HepG2 (cell line): ENCODE measurements around the gene KANSL1. TPM values are rescaled to one million over a fixed set of nuclear protein-coding genes. Genes with fewer than 3 reads are reported as not detected.

Experiments
- ZFP37 ChIP-seq: sonication (generic); formaldehyde crosslinking; IDR thresholded peaks from 2 replicates; pipeline ENCODE4 v1.4.0; 2020; ENCODE audit warnings: missing genetic modification reagents, borderline replicate concordance
- ZFP82 ChIP-seq: sonication (generic); formaldehyde crosslinking; IDR thresholded peaks from 2 replicates; pipeline ENCODE4 v1.5.1; 2020; ENCODE audit warnings: mild to moderate bottlenecking, missing genetic modification reagents, borderline replicate concordance
- ZNF136 ChIP-seq: sonication (generic); formaldehyde crosslinking; IDR thresholded peaks from 2 replicates; pipeline ENCODE4 v1.8.1; 2022; ENCODE audit warnings: low read depth, mild to moderate bottlenecking, moderate library complexity, missing genetic modification reagents
- ZNF280B ChIP-seq: sonication (generic); formaldehyde crosslinking; IDR thresholded peaks from 2 replicates; pipeline ENCODE4 v1.5.0; 2020; ENCODE audit warnings: missing genetic modification reagents, mild to moderate bottlenecking, borderline replicate concordance
- ZNF672 ChIP-seq: sonication (generic); formaldehyde crosslinking; IDR thresholded peaks from 2 replicates; pipeline ENCODE4 v1.8.1; 2022; ENCODE audit warnings: missing genetic modification reagents
- ZNF775 ChIP-seq: sonication (generic); formaldehyde crosslinking; IDR thresholded peaks from 2 replicates; pipeline ENCODE4 v1.4.0; 2020; ENCODE audit warnings: missing genetic modification reagents, mild to moderate bottlenecking, moderate library complexity, borderline replicate concordance
- polyA plus RNA-seq, 8 experiments: library from polyadenylated mRNA; depleted of rRNA in 3 of 8; stranded (reverse) in 7 of 8; unstranded in 1 of 8; fragments of >200 nt; fragmentation: Illumina TruSeq in 4 of 8; extraction: Trizol in 4 of 8; gene quantifications; 2 replicates each; pipeline versions ENCODE4 v1.2.1 to v1.2.3, GENCODE V29; 2011 to 2016; ENCODE audit warnings: low read depth in 4 of 8, missing spikeins in 1 of 8, mixed read lengths in 1 of 8; ENCODE audit not compliant: insufficient read depth in 1 of 8
- total RNA-seq, 5 experiments: library from RNA; depleted of rRNA; stranded (reverse); fragments of >200 nt; fragmentation: Illumina TruSeq; extraction: Trizol; gene quantifications; 2 replicates each; pipeline ENCODE4 v1.2.3, GENCODE V29; 2016; ENCODE audit warnings: low read depth in 1 of 5
- TF ChIP-seq, protein P1 (sequence below): sonication (generic); formaldehyde crosslinking; IDR thresholded peaks from 2 replicates; pipeline ENCODE4 v1.4.0; 2020; ENCODE audit warnings: missing genetic modification reagents, borderline replicate concordance
- TF ChIP-seq, protein P2 (sequence below): sonication (generic); formaldehyde crosslinking; IDR thresholded peaks from 2 replicates; pipeline ENCODE4 v1.4.0; 2020; ENCODE audit warnings: missing genetic modification reagents
- TF ChIP-seq, protein P3 (sequence below): sonication (generic); formaldehyde crosslinking; IDR thresholded peaks from 2 replicates; pipeline ENCODE4 v1.4.0; 2020; ENCODE audit warnings: mild to moderate bottlenecking, missing genetic modification reagents, borderline replicate concordance

KANSL1 gene
- total and polyA plus RNA-seq, 2 of the 13 experiments (the other 11 are each of a cell fraction or from before 2014, with no cell fraction given): 24.0 to 59.6 TPM

DNA sequence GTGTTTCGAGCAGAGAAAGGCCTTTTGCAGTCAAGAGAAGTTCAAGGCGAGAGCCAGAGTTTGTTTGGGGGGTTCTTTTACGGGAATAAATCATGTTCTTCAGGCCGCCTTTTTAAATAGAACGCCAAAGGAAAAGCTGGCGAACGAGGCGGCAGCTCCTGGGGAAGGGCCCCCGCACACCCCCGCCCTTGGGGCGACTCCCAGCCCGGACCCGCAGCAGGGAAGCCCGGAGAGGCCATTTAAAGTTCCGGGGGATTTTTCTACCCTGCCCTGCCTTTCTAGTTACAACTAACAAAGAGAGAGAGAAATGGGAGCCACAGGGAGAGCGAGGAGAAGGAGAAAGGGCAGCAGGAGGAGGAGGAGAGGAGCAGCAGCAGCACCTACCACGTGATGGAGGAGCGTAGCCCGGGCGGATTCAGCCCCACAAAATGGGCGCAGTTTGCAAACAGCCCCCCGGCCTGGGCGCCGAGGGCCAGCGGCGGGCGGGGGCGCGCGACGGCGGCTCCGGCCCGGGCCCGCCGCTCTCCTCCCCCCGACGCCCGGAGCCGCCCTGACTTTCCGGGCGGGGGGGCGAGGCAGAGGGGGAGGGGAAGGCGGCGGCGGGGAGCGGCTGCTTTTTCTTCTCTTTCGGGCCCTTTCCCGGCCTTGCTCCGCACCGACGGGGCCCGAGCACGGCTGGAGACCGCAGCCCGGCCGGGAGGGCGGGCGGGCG lies 634 bp downstream of the KANSL1 start (continued):
- TF ChIP-seq, protein P1, sequence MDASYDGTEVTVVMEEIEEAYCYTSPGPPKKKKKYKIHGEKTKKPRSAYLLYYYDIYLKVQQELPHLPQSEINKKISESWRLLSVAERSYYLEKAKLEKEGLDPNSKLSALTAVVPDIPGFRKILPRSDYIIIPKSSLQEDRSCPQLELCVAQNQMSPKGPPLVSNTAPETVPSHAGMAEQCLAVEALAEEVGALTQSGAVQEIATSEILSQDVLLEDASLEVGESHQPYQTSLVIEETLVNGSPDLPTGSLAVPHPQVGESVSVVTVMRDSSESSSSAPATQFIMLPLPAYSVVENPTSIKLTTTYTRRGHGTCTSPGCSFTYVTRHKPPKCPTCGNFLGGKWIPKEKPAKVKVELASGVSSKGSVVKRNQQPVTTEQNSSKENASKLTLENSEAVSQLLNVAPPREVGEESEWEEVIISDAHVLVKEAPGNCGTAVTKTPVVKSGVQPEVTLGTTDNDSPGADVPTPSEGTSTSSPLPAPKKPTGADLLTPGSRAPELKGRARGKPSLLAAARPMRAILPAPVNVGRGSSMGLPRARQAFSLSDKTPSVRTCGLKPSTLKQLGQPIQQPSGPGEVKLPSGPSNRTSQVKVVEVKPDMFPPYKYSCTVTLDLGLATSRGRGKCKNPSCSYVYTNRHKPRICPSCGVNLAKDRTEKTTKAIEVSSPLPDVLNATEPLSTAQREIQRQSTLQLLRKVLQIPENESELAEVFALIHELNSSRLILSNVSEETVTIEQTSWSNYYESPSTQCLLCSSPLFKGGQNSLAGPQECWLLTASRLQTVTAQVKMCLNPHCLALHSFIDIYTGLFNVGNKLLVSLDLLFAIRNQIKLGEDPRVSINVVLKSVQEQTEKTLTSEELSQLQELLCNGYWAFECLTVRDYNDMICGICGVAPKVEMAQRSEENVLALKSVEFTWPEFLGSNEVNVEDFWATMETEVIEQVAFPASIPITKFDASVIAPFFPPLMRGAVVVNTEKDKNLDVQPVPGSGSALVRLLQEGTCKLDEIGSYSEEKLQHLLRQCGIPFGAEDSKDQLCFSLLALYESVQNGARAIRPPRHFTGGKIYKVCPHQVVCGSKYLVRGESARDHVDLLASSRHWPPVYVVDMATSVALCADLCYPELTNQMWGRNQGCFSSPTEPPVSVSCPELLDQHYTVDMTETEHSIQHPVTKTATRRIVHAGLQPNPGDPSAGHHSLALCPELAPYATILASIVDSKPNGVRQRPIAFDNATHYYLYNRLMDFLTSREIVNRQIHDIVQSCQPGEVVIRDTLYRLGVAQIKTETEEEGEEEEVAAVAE (CRISPR knock-in tag): no peak
- TF ChIP-seq ZNF136 (CRISPR knock-in tag): no peak
- TF ChIP-seq ZNF775: no peak
- TF ChIP-seq ZNF672 (CRISPR knock-in tag): no peak
- 0 out of 2 replicates have a peak, but pooled peaks have one; percentile 33 for TF ChIP-seq ZFP82
- TF ChIP-seq, protein P2, sequence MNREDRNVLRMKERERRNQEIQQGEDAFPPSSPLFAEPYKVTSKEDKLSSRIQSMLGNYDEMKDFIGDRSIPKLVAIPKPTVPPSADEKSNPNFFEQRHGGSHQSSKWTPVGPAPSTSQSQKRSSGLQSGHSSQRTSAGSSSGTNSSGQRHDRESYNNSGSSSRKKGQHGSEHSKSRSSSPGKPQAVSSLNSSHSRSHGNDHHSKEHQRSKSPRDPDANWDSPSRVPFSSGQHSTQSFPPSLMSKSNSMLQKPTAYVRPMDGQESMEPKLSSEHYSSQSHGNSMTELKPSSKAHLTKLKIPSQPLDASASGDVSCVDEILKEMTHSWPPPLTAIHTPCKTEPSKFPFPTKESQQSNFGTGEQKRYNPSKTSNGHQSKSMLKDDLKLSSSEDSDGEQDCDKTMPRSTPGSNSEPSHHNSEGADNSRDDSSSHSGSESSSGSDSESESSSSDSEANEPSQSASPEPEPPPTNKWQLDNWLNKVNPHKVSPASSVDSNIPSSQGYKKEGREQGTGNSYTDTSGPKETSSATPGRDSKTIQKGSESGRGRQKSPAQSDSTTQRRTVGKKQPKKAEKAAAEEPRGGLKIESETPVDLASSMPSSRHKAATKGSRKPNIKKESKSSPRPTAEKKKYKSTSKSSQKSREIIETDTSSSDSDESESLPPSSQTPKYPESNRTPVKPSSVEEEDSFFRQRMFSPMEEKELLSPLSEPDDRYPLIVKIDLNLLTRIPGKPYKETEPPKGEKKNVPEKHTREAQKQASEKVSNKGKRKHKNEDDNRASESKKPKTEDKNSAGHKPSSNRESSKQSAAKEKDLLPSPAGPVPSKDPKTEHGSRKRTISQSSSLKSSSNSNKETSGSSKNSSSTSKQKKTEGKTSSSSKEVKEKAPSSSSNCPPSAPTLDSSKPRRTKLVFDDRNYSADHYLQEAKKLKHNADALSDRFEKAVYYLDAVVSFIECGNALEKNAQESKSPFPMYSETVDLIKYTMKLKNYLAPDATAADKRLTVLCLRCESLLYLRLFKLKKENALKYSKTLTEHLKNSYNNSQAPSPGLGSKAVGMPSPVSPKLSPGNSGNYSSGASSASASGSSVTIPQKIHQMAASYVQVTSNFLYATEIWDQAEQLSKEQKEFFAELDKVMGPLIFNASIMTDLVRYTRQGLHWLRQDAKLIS (CRISPR knock-in tag): no peak
- TF ChIP-seq ZNF280B (CRISPR knock-in tag): no peak
- TF ChIP-seq, protein P3, sequence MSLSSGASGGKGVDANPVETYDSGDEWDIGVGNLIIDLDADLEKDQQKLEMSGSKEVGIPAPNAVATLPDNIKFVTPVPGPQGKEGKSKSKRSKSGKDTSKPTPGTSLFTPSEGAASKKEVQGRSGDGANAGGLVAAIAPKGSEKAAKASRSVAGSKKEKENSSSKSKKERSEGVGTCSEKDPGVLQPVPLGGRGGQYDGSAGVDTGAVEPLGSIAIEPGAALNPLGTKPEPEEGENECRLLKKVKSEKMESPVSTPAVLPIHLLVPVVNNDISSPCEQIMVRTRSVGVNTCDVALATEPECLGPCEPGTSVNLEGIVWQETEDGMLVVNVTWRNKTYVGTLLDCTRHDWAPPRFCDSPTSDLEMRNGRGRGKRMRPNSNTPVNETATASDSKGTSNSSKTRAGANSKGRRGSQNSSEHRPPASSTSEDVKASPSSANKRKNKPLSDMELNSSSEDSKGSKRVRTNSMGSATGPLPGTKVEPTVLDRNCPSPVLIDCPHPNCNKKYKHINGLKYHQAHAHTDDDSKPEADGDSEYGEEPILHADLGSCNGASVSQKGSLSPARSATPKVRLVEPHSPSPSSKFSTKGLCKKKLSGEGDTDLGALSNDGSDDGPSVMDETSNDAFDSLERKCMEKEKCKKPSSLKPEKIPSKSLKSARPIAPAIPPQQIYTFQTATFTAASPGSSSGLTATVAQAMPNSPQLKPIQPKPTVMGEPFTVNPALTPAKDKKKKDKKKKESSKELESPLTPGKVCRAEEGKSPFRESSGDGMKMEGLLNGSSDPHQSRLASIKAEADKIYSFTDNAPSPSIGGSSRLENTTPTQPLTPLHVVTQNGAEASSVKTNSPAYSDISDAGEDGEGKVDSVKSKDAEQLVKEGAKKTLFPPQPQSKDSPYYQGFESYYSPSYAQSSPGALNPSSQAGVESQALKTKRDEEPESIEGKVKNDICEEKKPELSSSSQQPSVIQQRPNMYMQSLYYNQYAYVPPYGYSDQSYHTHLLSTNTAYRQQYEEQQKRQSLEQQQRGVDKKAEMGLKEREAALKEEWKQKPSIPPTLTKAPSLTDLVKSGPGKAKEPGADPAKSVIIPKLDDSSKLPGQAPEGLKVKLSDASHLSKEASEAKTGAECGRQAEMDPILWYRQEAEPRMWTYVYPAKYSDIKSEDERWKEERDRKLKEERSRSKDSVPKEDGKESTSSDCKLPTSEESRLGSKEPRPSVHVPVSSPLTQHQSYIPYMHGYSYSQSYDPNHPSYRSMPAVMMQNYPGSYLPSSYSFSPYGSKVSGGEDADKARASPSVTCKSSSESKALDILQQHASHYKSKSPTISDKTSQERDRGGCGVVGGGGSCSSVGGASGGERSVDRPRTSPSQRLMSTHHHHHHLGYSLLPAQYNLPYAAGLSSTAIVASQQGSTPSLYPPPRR: 0 out of 2 replicates have a peak, but pooled peaks have one; percentile 32
- TF ChIP-seq ZFP37 (CRISPR knock-in tag): no peak
